H9 (cell line): ENCODE results near the gene VWF. TPM values are rescaled to one million over a fixed set of nuclear protein-coding genes. Genes with fewer than 3 reads are reported as not detected.

Experiments used
- DNase-seq: peaks from one replicate; pipeline ENCODE4 v3.0.0-alpha.2; 2017
- H2AFZ ChIP-seq: one replicate; pipeline ENCODE4 v1.6.1; 2013; ENCODE audit warnings: mild to moderate bottlenecking, low read length, control low read depth, moderate library complexity
- H2AK5ac ChIP-seq: 2 replicates; pipeline ENCODE4 v1.6.1; 2013; ENCODE audit warnings: low read length, control low read depth, mixed read lengths; ENCODE audit not compliant: insufficient read length
- H2BK120ac ChIP-seq: one replicate; pipeline ENCODE4 v1.6.1; 2013; ENCODE audit warnings: low read depth, mild to moderate bottlenecking, low read length, control low read depth, inconsistent platforms; ENCODE audit not compliant: poor library complexity, severe bottlenecking
- H2BK12ac ChIP-seq: 2 replicates; pipeline ENCODE4 v1.6.1; 2013; ENCODE audit warnings: low read length, control low read depth, mixed read lengths, low read depth; ENCODE audit not compliant: insufficient read length
- H2BK15ac ChIP-seq: 2 replicates; pipeline ENCODE4 v1.6.1; 2013; ENCODE audit warnings: low read depth, low read length, control low read depth
- H2BK20ac ChIP-seq: one replicate; pipeline ENCODE4 v1.6.1; 2013; ENCODE audit warnings: low read depth, mild to moderate bottlenecking, low read length, control low read depth, inconsistent platforms; ENCODE audit not compliant: poor library complexity, severe bottlenecking
- H2BK5ac ChIP-seq: 2 replicates; pipeline ENCODE4 v1.6.1; 2013; ENCODE audit warnings: low read length, control low read depth, mixed read lengths; ENCODE audit not compliant: insufficient read length
- H3K14ac ChIP-seq: 2 replicates; pipeline ENCODE4 v1.6.1; 2013; ENCODE audit warnings: low read length, control low read depth; ENCODE audit not compliant: insufficient read depth
- H3K18ac ChIP-seq: 2 replicates; pipeline ENCODE4 v1.6.1; 2013; ENCODE audit warnings: low read depth, mild to moderate bottlenecking, mixed read lengths, low read length, control low read depth; ENCODE audit not compliant: insufficient read length
- H3K23ac ChIP-seq: 2 replicates; pipeline ENCODE4 v1.6.1; 2013; ENCODE audit warnings: low read length, control low read depth, mixed read lengths, low read depth; ENCODE audit not compliant: insufficient read length
- H3K23me2 ChIP-seq: 2 replicates; pipeline ENCODE4 v1.6.1; 2013; ENCODE audit warnings: low read depth, mild to moderate bottlenecking, mixed read lengths, low read length, control low read depth; ENCODE audit not compliant: insufficient read length, poor library complexity, severe bottlenecking
- H3K27ac ChIP-seq: 2 replicates; pipeline ENCODE4 v1.5.1; 2013; ENCODE audit warnings: low read length, control low read depth, mixed read lengths, low read depth; ENCODE audit not compliant: insufficient read length
- H3K27me3 ChIP-seq: 2 replicates; pipeline ENCODE4 v1.6.1; 2013; ENCODE audit warnings: low read length, control low read depth, inconsistent platforms; ENCODE audit not compliant: insufficient read depth
- H3K4ac ChIP-seq: 2 replicates; pipeline ENCODE4 v1.6.1; 2013; ENCODE audit warnings: low read depth, mild to moderate bottlenecking, control low read depth, inconsistent platforms, low read length, moderate library complexity
- H3K4me1 ChIP-seq: 2 replicates; pipeline ENCODE4 v1.6.1; 2013; ENCODE audit warnings: low read length, control low read depth, inconsistent platforms; ENCODE audit not compliant: insufficient read depth
- H3K4me2 ChIP-seq: 2 replicates; pipeline ENCODE4 v1.6.1; 2013; ENCODE audit warnings: low read length, control low read depth, mixed read lengths; ENCODE audit not compliant: insufficient read length, insufficient read depth
- H3K56ac ChIP-seq: 2 replicates; pipeline ENCODE4 v1.6.1; 2013; ENCODE audit warnings: low read depth, mild to moderate bottlenecking, mixed read lengths, low read length, control low read depth; ENCODE audit not compliant: insufficient read length
- H3K79me1 ChIP-seq: 2 replicates; pipeline ENCODE4 v1.6.1; 2013; ENCODE audit warnings: low read depth, mild to moderate bottlenecking, moderate library complexity, low read length, control low read depth, inconsistent platforms; ENCODE audit not compliant: insufficient read depth, poor library complexity, severe bottlenecking
- H3K79me2 ChIP-seq: 2 replicates; pipeline ENCODE4 v1.6.1; 2013; ENCODE audit warnings: low read length, control low read depth, inconsistent platforms; ENCODE audit not compliant: insufficient read depth
- H3K9ac ChIP-seq: 2 replicates; pipeline ENCODE4 v1.6.1; 2013; ENCODE audit warnings: low read length, control low read depth, mixed read lengths; ENCODE audit not compliant: insufficient read length; ENCODE audit errors: extremely low read depth
- H3K9me3 ChIP-seq: one replicate; pipeline ENCODE4 v1.6.1; 2013; ENCODE audit warnings: low read depth, low read length, inconsistent platforms; ENCODE audit not compliant: control insufficient read depth
- H3T11ph ChIP-seq: one replicate; pipeline ENCODE4 v1.6.1; 2013; ENCODE audit warnings: mild to moderate bottlenecking, low read length, control low read depth, inconsistent platforms
- H4K20me1 ChIP-seq: one replicate; pipeline ENCODE4 v1.6.1; 2013; ENCODE audit not compliant: control insufficient read depth, insufficient read length, insufficient read depth
- H4K5ac ChIP-seq: 2 replicates; pipeline ENCODE4 v1.6.1; 2013; ENCODE audit warnings: low read depth, mild to moderate bottlenecking, mixed read lengths, low read length, control low read depth; ENCODE audit not compliant: insufficient read length
- H4K8ac ChIP-seq: replicated peaks from 2 replicates; pipeline ENCODE4 v1.6.1; 2013; ENCODE audit warnings: low read length, control low read depth, mixed read lengths, low read depth; ENCODE audit not compliant: insufficient read length
- H4K91ac ChIP-seq: 2 replicates; pipeline ENCODE4 v1.6.1; 2013; ENCODE audit warnings: low read depth, mild to moderate bottlenecking, moderate library complexity, mixed read lengths, low read length, control low read depth; ENCODE audit not compliant: insufficient read length
- H3K27ac Mint-ChIP-seq, 3 experiments: 2 replicates in 2 of 3; 3 replicates in 1 of 3; pipeline ENCODE4 v1.8.0; 2020 to 2021; ENCODE audit warnings: mixed read lengths in 3 of 3, mild to moderate bottlenecking in 1 of 3, moderate library complexity in 1 of 3
- H3K27me3 Mint-ChIP-seq: 2 replicates; pipeline ENCODE4 v1.8.0; 2021; ENCODE audit warnings: low read depth, mild to moderate bottlenecking, moderate library complexity, mixed read lengths
- H3K36me3 Mint-ChIP-seq, 3 experiments: 2 replicates in 2 of 3; 3 replicates in 1 of 3; pipeline ENCODE4 v1.8.0; 2020 to 2021; ENCODE audit warnings: low read depth in 3 of 3, mixed read lengths in 3 of 3; ENCODE audit not compliant: insufficient read depth in 1 of 3
- H3K4me1 Mint-ChIP-seq, 2 experiments: 2 replicates each; pipeline ENCODE4 v1.8.0; 2020; ENCODE audit warnings: mixed read lengths in 2 of 2
- H3K4me3 Mint-ChIP-seq, 2 experiments: 2 replicates in 1 of 2; 3 replicates in 1 of 2; pipeline ENCODE4 v1.8.0; 2020 to 2021; ENCODE audit warnings: mild to moderate bottlenecking in 2 of 2, mixed read lengths in 2 of 2, moderate library complexity in 1 of 2
- H3K9me3 Mint-ChIP-seq, 2 experiments: 2 replicates in 1 of 2; 3 replicates in 1 of 2; pipeline ENCODE4 v1.8.0; 2020; ENCODE audit warnings: mild to moderate bottlenecking in 2 of 2, mixed read lengths in 2 of 2, moderate library complexity in 1 of 2
- CTCF ChIP-seq: fragments of 200-600 bp; sonication (generic); conservative IDR thresholded peaks from 3 replicates; pipeline ENCODE4 v1.8.0; 2021; ENCODE audit warnings: antibody characterized with exemption, mild to moderate bottlenecking
- WGBS: extraction: QIAGEN DNeasy Blood & Tissue Kit; methylation state at CpG from one replicate; pipeline ENCODE4 v1.1.7; 2013; ENCODE audit warnings: missing lambda C conversion rate, low lambda C conversion rate, mixed read lengths; ENCODE audit not compliant: insufficient read length; ENCODE audit errors: extremely low coverage; 5-methylcytosine and 5-hydroxymethylcytosine counted together
- total RNA-seq: library from RNA; stranded (reverse); gene quantifications from 2 replicates; pipeline ENCODE4 v1.2.1, GENCODE V29; 2021

The VWF gene
- total RNA-seq, 1 experiment from 2014 or later, result 0.17 TPM

GRCh38 chr12:6070472-6071257, 53.8 kb downstream of the VWF start:
- H3K23ac ChIP-seq, result no peak overlapping the region
- no peak overlapping the region for H3K27ac ChIP-seq
- H3K4me1 ChIP-seq, result no peaks in the 10 kb centered on the region; the same call in 1 of the 2 replicates
- H3T11ph ChIP-seq, result no peak overlapping the region
- no peak overlapping the region for H2BK15ac ChIP-seq
- no peak overlapping the region for H3K4ac ChIP-seq
- Mint-ChIP-seq H3K4me3 (no peak overlapping the region), H3K27me3 (peaks cover 5% of the 10 kb centered on the region), H3K27ac (peak overlapping the region in 1 of 3 experiments; percentile 23; a peak in 1 of 7 replicates), H3K9me3 (no peaks in the 10 kb centered on the region; a peak in 1 of 5 replicates), H3K4me1 (peaks cover 29 to 49% of the 10 kb centered on the region in 2 experiments), H3K36me3 (no peaks in the 10 kb centered on the region)
- H3K9ac ChIP-seq, result no peak overlapping the region
- H4K8ac ChIP-seq, result no peak overlapping the region
- H2AK5ac ChIP-seq, result no peak overlapping the region
- no peak overlapping the region for H2BK5ac ChIP-seq
- H3K18ac ChIP-seq, result no peak overlapping the region
- no peak overlapping the region for H2BK120ac ChIP-seq
- no peaks in the 10 kb centered on the region for H3K79me1 ChIP-seq
- H3K79me2 ChIP-seq, result no peaks in the 10 kb centered on the region
- H2BK12ac ChIP-seq, result no peak overlapping the region
- no peaks in the 10 kb centered on the region for H3K9me3 ChIP-seq
- TF ChIP-seq CTCF, result no peak
- H2BK20ac ChIP-seq, result no peak overlapping the region
- H3K27me3 ChIP-seq, result no peaks in the 10 kb centered on the region
- H2AFZ ChIP-seq, result no peak overlapping the region
- H4K20me1 ChIP-seq, result no peaks in the 10 kb centered on the region
- H3K23me2 ChIP-seq, result no peaks in the 10 kb centered on the region
- H3K4me2 ChIP-seq, result no peak overlapping the region
- DNase-seq, result peak; percentile 71
- H3K14ac ChIP-seq, result no peak overlapping the region
- no peak overlapping the region for H4K91ac ChIP-seq
- no peak overlapping the region for H4K5ac ChIP-seq
- no CpG with 5 or more reads among the region's 11 CpGs for WGBS
- H3K56ac ChIP-seq, result no peak overlapping the region
